ENCODE results near the gene SEMA4C.

Gene SEMA4C

GRCh38 chr2:96869281-96869821 is 529 bp downstream of the SEMA4C start:
- no peak for TF ChIP-seq CTCF (conservative IDR thresholded peaks at IDR 0.05; ENCODE audit: control insufficient read depth, insufficient read depth, low read depth, low read length)
- DNase-seq (ENCODE audit: low read depth): peak; percentile 66
- H3K4me3 ChIP-seq (ENCODE audit: control insufficient read depth, low read depth, low read length): peak overlapping the region; percentile 77

DNA sequence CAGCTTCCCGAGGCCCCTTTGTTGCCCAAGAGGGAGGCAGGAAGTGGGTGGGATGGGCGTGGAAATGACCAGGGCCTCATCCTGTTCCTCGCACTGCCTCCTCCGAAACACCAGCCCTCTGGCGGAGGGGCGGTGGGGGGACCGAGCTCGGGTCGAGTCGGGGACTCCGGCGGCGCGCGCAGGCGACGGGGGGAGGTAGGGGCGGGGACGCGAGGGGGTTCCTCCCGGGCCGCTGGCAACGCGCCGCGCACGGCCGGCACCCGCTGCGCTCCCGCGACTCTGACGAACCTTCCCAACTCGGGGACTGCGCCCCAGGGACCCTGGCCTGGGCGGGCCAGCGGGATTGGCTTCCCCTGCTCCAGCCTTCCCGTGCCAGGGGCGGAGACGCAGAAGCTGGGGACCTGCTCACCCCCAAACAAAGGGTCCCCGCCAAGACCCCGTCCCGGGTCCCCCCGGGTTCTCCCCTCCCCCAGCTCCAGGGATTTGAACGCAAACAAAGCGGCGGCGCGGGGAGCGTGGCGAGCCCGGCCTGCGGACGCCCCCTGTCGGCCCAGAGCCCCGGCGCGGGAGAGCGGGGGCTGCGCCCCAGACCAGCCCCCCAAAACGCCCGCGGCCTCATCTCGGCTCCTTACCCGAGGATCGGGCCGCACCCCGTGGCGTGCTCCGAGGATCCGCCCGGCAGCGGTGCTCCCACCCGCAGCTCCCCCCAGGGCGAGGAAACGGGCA is 1.2 kb downstream of the SEMA4C start:
- TF ChIP-seq CTCF (conservative IDR thresholded peaks at IDR 0.05; ENCODE audit: control insufficient read depth, insufficient read depth, low read depth, low read length): no peak
- peak; percentile 86 for DNase-seq (ENCODE audit: low read depth)
- peak overlapping the region; percentile 77 for H3K4me3 ChIP-seq (ENCODE audit: control insufficient read depth, low read depth, low read length)

GRCh38 chr2:96867756-96868554 is 1.9 kb downstream of the SEMA4C start:
- no peak for DNase-seq (ENCODE audit: low read depth)

GRCh38 chr2:96866986-96867755 is 2.7 kb downstream of the SEMA4C start:
- peak overlapping the region; percentile 77 for H3K4me3 ChIP-seq (ENCODE audit: control insufficient read depth, low read depth, low read length)
- no peak for TF ChIP-seq CTCF (conservative IDR thresholded peaks at IDR 0.05; ENCODE audit: control insufficient read depth, insufficient read depth, low read depth, low read length)
- no peak for DNase-seq (ENCODE audit: low read depth)

More at GRCh38 chr2:96867756-96868554, 1.9 kb downstream of the SEMA4C start:
- H3K4me3 ChIP-seq (ENCODE audit: control insufficient read depth, low read depth, low read length): peak overlapping the region; percentile 77
- no peak for TF ChIP-seq CTCF (conservative IDR thresholded peaks at IDR 0.05; ENCODE audit: control insufficient read depth, insufficient read depth, low read depth, low read length)

DNA sequence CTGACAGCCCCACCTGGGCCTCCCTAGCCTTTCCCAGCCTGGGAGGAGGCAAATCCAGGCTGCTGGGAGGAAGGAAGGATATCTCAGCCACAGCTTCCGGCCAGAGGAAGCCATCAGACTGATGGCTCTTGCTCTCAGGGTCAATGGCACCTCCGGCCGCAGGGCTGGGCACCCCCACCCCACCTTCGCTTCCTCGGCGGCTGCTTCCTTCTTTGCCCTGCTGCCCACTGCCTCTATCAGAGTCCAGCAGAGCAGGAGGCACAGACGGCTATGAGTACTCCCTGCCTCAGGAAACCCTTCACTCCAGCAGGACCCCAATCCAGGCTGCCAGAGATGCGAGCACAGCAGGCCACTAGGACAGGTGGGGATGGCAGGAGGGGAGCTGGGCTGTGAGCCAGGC is 3.3 kb downstream of the SEMA4C start:
- no peak for DNase-seq (ENCODE audit: low read depth)
- H3K4me3 ChIP-seq (ENCODE audit: control insufficient read depth, low read depth, low read length): no peak overlapping the region
- no peak for TF ChIP-seq CTCF (conservative IDR thresholded peaks at IDR 0.05; ENCODE audit: control insufficient read depth, insufficient read depth, low read depth, low read length)

DNA sequence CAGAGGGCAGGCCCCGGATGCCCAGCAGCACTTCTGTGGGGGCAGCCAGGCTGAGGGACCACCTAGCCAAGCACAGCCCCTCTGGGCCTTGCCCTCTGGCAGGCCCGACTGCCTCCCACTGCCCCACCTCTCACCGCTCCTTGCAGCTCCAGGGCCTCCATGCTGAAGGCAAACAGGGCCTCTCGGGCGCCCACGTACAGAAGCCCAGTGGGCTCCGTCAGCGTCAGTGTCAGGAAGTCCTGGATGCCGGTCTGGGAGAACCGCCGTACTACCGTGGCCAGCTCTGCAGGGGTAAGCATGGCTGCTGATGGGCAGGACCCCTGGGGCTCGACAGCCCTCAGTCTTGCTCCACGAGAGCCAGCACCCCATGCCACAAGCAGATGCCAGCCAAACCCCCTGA is 3.7 kb downstream of the SEMA4C start:
- TF ChIP-seq CTCF (conservative IDR thresholded peaks at IDR 0.05; ENCODE audit: control insufficient read depth, insufficient read depth, low read depth, low read length): no peak
- no peak for DNase-seq (ENCODE audit: low read depth)
- H3K4me3 ChIP-seq (ENCODE audit: control insufficient read depth, low read depth, low read length): no peak overlapping the region
